KOPT-K1 (cell line): Measurements from ENCODE around the gene FBXO31.

Experiments
- H3K27ac ChIP-seq: fragments of 200-600 bp; sonication (generic); 2 replicates; pipeline ENCODE4 v1.5.1; 2016; ENCODE audit warnings: antibody characterized with exemption, mild to moderate bottlenecking, low read depth, low read length; ENCODE audit not compliant: poor library complexity, severe bottlenecking
- H3K36me3 ChIP-seq: fragments of 200-600 bp; sonication (generic); 2 replicates; pipeline ENCODE4 v1.5.1; 2017; ENCODE audit warnings: antibody characterized with exemption, mild to moderate bottlenecking, low read length, moderate library complexity; ENCODE audit not compliant: insufficient read depth
- H3K9me3 ChIP-seq: fragments of 200-600 bp; sonication (generic); 2 replicates; pipeline ENCODE4 v1.5.1; 2017; ENCODE audit warnings: antibody characterized with exemption, low read length, mild to moderate bottlenecking; ENCODE audit not compliant: insufficient read depth, poor library complexity, severe bottlenecking

Gene FBXO31

DNA sequence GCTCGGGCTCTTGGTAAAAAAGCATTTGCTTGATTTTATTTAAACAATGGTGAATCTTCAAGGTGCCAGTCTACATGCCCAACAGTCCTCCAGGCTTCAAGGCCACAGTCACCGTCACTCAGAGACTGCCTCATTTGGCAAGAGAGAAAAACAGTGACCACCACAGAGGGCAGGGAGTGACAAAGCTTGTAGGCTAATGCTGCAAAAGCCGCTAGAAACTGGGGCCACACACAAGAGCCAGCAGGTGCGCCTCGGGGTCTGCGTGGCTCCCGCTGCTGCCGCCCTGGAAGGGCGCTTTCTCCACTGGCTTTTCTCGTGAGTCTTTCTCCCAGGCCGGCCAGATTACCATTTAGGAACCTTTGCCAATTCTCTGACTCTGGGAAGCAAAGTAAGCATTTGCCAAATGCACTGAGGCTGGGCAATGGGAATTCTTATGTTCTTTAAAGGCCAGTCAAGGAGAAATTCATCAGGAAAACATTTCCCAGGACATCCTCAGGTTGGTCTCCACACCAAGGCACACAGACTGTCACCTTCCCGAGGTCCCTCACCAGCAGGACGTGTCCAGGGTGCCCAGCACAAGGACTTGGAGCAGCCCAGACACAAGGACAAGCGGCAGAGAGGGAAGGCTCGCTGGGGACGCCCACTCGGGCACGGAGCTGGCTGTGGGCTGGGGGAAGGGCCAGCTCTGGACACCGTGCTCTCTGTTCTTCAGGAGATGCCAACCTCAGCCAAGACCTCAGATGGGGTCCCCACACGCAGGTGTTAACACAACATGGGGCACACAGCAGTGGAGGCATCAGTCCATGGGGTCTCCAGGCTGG lies 53.9 kb downstream of the FBXO31 start:
- Histone ChIP-seq H3K36me3 (peaks cover 79% of the 10 kb centered on the region), H3K9me3 (no peaks in the 10 kb centered on the region), H3K27ac (no peak overlapping the region)

DNA sequence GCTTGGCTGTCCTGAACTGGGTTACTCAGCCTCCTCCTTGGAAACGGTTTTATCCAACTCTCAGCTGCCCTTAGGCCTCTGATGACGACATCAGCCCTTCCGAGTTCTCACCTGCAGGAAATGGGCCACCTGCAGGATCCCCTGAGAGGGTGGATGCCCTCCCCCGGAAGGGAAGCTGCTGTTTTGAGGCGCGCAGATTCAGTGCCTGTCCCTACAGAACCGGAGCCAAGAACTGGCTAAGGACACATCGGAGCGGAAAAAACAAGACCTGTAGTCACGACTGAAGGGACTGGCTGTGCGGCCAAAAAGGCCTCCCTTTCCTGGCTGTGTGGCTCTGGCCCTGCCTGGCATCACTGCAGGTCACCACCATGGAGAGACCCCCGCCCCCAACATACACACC lies 54.7 kb downstream of the FBXO31 start:
- no peak overlapping the region for H3K27ac ChIP-seq
- H3K36me3 ChIP-seq = peaks cover 77% of the 10 kb centered on the region
- H3K9me3 ChIP-seq = no peaks in the 10 kb centered on the region

DNA sequence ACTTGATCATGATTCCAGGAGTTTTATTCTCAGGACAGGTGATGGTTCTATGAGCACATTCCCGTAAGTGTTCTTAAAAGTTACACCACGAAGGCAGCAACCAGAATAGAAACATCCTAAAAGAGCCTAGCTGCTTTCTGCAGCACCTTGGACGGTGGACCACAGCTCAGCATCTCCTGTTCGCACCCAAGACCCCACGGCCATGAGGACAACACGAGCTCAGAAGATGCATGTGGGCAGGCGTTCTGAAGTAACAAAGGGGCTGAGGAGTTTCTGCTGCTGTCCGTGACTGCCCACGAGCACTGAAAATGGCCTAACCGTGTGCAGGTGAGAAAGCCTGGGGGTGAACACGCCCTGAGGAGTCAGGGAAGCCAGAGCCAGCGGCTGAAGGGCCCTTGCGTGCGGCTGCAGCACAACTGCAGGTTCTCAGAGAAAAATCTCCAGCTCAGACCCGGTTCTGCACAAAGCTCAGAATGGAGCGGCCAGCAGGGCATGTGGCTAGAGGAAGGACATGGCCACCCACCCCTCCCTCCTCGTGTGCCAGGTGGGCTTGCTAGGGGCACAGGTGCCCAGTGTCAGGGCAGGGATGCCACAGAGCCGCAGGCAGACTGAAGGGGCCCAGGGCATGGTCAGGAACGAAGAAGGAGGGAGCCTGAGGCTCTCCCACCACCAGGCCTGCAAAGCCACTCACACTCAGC lies 55.6 kb downstream of the FBXO31 start:
- H3K27ac ChIP-seq = no peak overlapping the region
- no peaks in the 10 kb centered on the region for H3K9me3 ChIP-seq
- peaks cover 70% of the 10 kb centered on the region for H3K36me3 ChIP-seq

DNA sequence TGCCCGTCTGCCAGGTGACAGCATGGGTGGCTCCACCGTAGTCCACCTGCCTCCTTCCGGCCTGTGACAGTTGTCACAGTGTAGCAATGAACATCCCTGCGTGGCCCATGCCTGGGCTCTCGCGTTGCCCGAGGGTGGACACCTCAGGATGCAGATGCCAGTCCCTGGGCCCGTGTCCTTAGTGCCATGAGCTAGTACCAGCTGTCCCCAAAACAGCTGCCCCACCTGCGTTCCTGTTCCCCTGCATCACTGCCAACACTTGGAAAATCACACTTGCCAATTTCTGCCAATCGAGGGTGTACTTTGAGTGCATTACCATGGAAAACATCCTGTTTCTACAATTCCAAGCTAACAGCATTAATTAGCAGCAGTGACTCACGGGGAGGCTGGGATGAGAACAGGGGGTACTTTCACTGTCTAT lies 57.4 kb downstream of the FBXO31 start:
- H3K27ac ChIP-seq = no peak overlapping the region
- peaks cover 52% of the 10 kb centered on the region for H3K36me3 ChIP-seq
- no peaks in the 10 kb centered on the region for H3K9me3 ChIP-seq

DNA sequence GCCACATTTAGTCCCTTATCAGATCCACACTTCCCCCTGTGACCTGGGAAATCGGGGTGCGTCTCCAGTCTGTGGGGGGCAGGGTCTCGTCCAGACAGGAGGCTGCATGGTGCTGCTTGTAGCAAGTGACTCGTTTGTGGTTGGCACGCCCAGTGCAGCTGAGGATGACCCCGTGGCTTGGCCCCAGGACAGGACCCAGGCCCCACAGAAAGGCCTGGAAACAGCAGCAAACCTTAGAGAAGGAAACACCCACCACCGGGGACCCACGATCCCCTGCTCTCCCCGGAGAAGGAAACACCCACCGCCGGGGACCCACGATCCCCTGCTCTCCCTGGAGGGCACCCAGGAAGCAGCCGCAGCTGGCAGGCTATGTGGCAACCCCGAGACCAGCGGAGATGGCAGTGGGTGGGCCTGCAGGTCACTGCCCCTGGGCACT lies 58.1 kb downstream of the FBXO31 start:
- H3K27ac ChIP-seq = no peak overlapping the region
- no peaks in the 10 kb centered on the region for H3K9me3 ChIP-seq
- H3K36me3 ChIP-seq = peaks cover 45% of the 10 kb centered on the region

DNA sequence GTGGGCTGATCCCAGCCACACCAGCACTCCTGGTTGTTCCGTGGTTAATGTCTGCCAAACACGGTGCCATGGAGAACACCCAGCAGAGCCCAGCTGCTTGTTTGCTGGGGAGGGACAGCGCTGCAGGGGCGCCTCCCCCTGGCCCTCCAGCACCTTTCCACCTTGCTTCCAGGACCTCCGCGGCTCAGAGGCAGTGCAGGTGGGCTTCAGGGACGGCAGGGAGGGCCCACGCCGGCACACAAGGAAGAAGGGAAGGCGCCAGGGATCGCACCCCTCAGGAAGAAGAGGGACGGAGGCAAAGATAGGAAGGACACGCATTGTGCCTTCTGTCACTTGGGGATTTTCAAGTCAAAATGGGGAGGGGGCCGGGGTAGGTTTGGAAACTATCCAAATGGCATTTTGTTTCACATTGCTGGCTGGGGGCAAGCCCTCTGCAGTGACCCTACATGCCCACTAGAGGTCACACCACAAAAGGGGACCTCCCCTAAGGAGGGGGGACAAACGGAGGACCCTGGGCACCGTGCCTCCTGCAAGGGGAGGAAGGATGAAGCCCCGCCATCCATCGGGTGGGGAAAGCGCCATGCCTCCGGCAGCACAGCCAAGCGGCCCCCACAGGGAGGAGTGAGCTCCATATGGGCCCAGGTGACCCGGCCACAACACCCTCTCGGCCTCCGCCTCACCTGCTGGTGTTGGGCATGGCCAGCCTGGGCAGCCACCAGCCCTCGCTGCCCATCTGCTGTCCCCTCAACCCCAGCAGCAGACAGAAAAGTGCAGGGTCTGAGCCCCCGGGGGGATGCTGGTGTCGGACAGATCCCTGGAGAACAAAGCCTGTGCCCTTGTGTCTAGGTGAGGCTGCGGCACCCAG lies 58.9 kb downstream of the FBXO31 start:
- H3K9me3 ChIP-seq = no peaks in the 10 kb centered on the region
- peaks cover 44% of the 10 kb centered on the region; the same call in 1 of the 2 replicates for H3K36me3 ChIP-seq
- no peak overlapping the region for H3K27ac ChIP-seq

DNA sequence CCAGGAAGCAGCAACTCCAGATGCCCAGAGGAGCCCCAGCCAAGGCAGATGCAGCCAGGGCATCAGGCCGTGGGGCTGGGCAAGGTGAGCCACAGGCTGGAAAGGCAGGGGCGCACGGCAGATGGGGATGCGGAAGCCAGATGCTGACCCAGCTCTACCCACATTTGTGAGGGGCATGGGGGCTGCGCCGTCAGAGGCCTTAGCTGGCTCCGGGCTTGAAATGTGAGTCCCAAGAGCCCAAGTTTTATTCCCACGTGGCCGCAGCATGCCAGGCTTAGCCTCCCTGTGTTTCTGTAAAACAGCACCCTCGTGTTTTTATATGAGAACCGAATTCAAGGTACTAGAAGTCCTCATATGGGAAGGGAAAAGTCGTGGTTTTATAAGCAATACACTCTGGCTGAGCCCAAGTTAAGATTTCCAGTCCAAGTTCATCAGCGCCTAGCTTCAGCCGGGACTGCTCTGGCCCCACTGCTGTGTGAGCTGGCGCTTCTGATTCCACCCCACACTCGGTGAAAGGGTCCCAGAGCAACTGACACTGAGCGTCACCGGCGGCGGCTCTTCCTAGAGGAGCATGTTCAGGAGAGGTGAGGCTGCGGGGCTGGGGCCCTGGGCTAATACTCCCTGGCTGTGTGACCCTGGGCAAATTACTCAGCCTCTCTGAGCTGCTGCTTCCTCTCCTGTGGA lies 59.7 kb downstream of the FBXO31 start:
- Histone ChIP-seq H3K27ac (no peak overlapping the region), H3K36me3 (peaks cover 41% of the 10 kb centered on the region)

DNA sequence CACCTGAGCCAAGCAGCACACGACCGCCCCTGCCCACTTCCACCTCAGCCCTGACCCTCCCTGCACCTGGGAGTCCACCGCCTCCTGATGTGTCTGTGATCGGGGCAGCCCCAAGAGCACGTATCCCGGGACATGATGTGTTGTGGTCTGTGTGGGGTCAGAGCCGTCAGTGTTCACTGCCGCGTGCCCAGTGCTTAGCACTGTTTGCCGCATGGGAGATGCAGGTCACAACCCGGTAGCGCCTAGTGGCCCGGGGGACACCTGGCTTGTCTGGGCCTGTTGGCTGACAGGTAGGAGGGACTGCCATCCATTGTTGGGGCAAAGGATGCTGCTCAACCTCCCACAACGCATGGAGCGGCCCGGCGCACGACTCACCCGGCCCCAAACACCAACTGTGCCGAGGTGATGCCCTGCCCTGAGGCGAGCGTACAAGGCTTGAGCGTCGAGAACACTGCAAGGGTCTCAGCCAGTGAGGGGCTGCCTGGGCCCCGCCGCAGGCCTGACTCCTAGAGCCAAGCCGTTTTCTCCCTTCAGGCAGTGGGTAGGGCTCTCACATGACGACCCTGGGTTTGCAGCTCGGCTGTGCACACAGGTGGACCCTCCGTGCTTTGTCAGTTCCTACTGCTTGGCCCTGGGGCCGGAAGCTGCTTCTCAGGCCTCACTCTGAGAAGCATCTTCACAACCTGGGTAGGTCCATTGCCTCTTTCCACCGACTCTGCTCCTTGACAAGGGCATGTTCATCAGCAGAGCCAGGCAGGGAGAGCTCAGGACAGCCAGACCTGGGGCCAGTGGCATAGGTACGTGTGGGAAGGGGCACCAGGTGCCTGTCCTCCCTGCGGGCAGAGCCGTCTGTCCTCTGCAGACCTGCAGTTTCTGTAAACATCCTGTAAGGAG lies 60.5 kb downstream of the FBXO31 start:
- H3K27ac ChIP-seq = no peak overlapping the region
- no peaks in the 10 kb centered on the region for H3K9me3 ChIP-seq
- peaks cover 39% of the 10 kb centered on the region for H3K36me3 ChIP-seq

More for the DNA sequence above, 59.7 kb downstream of the FBXO31 start:
- H3K9me3 ChIP-seq = no peaks in the 10 kb centered on the region

DNA sequence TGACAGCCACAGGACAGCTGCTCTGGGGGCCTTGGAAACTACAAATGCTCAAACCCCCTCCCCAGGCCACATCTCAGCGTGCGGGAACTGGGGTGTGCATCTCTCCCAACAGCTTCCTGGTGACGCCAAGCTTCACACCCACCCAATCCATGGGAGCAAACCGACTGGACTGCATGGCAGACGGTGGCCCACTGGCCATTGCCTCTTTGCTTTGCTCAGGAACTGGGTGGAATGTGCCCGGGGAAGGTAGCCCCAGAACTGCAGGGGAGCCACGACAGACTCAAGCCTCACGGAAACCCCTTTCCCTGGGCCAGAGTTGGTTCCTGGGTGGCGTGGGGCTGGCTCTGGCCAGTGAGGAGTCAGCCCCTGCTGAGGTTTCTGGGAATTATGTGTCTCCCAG lies 61.2 kb downstream of the FBXO31 start:
- Histone ChIP-seq H3K9me3 (no peaks in the 10 kb centered on the region), H3K36me3 (peaks cover 32% of the 10 kb centered on the region), H3K27ac (no peak overlapping the region)

DNA sequence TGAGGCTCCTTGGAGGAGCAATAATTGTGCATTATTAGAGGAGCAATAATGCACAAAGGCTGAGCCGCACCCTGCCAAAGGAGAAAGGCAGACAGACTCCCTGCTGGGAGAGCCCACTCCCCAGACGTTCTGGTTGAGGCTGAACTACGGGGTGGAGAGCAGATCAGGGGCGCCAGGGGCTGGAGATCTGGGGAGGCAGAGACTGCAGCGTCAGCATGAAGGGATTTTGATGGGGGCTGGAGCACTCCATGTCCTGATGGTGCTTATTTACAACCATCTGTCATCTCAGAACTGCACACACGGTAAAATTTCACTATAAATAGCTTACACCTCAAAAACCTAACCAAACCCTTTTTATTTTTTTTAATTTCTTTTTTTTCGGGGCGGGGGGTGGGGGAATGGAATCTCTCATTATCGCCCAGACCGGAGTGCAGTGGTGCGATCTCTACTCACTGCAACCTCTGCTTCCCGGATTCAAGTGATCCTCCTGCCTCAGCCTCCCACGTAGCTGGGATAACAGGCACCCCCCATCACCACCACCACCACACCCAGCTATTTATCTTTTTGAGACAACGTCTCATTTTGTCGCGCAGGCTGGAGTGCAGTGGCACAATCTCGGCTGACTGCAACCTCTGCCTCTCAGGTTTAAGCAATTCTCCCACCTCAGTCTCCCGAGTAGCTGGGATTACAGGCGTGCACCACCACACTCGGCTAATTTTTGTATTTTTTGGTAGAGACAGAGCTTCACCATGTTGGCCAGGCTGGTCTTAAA lies 62.1 kb downstream of the FBXO31 start:
- no peaks in the 10 kb centered on the region for H3K9me3 ChIP-seq
- no peak overlapping the region for H3K27ac ChIP-seq

DNA sequence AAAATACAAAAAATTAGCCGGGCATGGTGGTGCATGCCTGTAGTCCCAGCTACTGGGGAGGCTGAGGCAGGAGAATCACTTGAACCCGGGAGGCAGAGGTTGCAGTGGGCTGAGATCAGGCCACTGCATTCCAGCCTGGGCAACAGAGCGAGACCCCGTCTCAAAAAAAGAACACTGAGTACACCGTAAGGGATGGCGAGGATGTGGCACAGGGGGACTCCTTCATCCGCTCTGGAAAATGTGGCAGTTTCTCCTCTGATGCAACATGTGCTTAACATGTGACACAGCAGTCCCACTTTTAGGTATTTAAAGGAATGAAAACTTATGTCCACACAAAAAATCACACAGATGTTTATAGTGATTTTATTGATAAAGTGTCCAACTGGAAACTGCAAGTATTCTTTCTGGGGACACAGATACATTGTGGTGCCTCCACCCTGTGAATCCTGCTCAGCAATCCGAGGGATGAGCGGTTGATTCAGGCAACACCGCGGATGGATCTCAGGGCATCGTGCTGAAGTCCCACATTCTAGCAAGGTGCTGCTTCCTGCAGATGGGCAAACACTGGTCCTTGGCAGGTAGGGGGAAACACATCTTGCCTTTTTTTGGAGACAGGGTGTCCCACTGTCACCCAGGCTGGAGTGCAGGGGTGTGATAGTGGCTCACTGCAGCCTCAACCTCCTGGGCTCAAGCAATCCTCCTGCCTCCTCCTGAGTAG lies 62.9 kb downstream of the FBXO31 start:
- Histone ChIP-seq H3K27ac (no peak overlapping the region), H3K9me3 (no peaks in the 10 kb centered on the region), H3K36me3 (peaks cover 25% of the 10 kb centered on the region)

More for the DNA sequence above, 62.1 kb downstream of the FBXO31 start:
- H3K36me3 ChIP-seq = peaks cover 25% of the 10 kb centered on the region

DNA sequence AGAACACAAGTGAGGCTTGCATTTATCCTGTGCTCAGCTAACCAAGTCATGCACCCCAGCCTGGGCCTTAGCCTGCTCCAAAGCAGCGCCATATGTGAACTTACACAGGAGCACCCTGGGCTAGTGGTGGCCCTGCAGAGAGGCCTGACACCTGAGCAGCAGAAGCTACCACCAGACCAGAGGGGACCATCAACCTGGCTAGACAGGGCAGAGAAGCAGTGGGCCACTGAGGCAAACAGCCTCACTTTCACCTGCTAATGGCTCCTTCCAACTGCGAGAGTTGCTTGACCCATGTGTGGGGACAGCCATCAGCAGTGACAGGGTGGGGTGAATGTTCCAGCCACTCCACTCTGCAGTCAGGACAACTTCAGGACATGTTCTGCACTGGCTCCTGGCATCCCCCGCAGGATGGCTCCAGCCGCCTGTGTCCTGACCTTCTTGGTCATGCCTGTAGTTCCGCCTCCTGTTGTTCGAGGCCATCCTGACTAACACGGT lies 63.5 kb downstream of the FBXO31 start:
- no peaks in the 10 kb centered on the region for H3K9me3 ChIP-seq
- H3K36me3 ChIP-seq = peaks cover 25% of the 10 kb centered on the region
- H3K27ac ChIP-seq = no peak overlapping the region
